ENCODE measurements around the gene TSPO2. TPM values are rescaled to one million over a fixed set of nuclear protein-coding genes. Genes with fewer than 3 reads are reported as not detected.
A peak's percentile ranks its signal among the peaks of the same experiment; 100 is the strongest.

TSPO2 gene
- total and polyA plus RNA-seq, 2 of the 8 experiments (the other 6 are each of a cell fraction or from before 2014, with no cell fraction given) = not detected

GRCh38 chr6:41038205-41038604, 4.1 kb upstream of the TSPO2 start:
- Histone ChIP-seq H3K4me3 (ENCODE audit: extremely low read depth in 1 of 4, insufficient read depth in 2 of 4, low read depth in 3 of 4, low read length in 4 of 4) (no peak overlapping the region), H2AK5ac (ENCODE audit: low read depth, low read length) (no peak overlapping the region), H2BK15ac (ENCODE audit: low read length) (0 out of 2 replicates have a peak overlapping the region, but pooled peaks have one; percentile 9), H3K27ac (ENCODE audit: low read depth, low read length) (no peak overlapping the region), H2BK20ac (ENCODE audit: low read length) (no peak overlapping the region), H3K4me2 (ENCODE audit: insufficient read depth in 1 of 2, low read depth in 2 of 2, low read length in 2 of 2) (no peak overlapping the region), H3K4ac (replicated peaks; ENCODE audit: insufficient read length, low read depth, low read length) (no peak overlapping the region), H4K91ac (replicated peaks; ENCODE audit: insufficient read length, low read length) (no peak overlapping the region), H2BK12ac (ENCODE audit: low read depth, low read length) (no peak overlapping the region), H3K9me3 (ENCODE audit: insufficient read depth in 2 of 2, low read depth in 1 of 2, low read length in 1 of 2) (no peaks in the 10 kb centered on the region), H3K23me2 (ENCODE audit: low read depth, low read length) (no peaks in the 10 kb centered on the region), H2AFZ (ENCODE audit: low read length) (no peak overlapping the region), H2BK5ac (ENCODE audit: low read depth, low read length) (no peak overlapping the region), H3K9ac (replicated peaks in 1 of 4; ENCODE audit: extremely low read depth in 1 of 4, low read depth in 3 of 4, low read length in 3 of 4) (no peak overlapping the region), H3K4me1 (replicated peaks in 1 of 4; ENCODE audit: control insufficient read depth in 3 of 4, insufficient read depth in 4 of 4, low read length in 3 of 4) (peaks cover 0 to 4% (median 3%) of the 10 kb centered on the region in 4 experiments; a peak in 6 of 7 replicates), H3K56ac (replicated peaks; ENCODE audit: insufficient read length, low read depth, low read length) (no peak overlapping the region), H3K14ac (ENCODE audit: insufficient read length) (no peak overlapping the region), H3K36me3 (ENCODE audit: control insufficient read depth in 2 of 4, insufficient read depth in 4 of 4, low read length in 3 of 4) (no peaks in the 10 kb centered on the region), H4K5ac (ENCODE audit: insufficient read length, low read depth, low read length) (no peak overlapping the region), H3K18ac (ENCODE audit: extremely low read depth, low read length) (no peak overlapping the region), H3K79me2 (ENCODE audit: control insufficient read depth in 1 of 2, insufficient read depth in 2 of 2, low read length in 2 of 2) (no peaks in the 10 kb centered on the region), H4K8ac (ENCODE audit: extremely low read depth, insufficient read depth, low read length) (no peak overlapping the region), H3K23ac (ENCODE audit: insufficient read length) (no peak overlapping the region), H3K27me3 (replicated peaks in 1 of 4; ENCODE audit: control insufficient read depth in 3 of 4, extremely low read depth in 1 of 4, insufficient read depth in 3 of 4, low read length in 3 of 4) (no peaks in the 10 kb centered on the region; a peak in 1 of 7 replicates), H4K20me1 (replicated peaks in 1 of 2; ENCODE audit: control insufficient read depth in 1 of 2, insufficient read depth in 2 of 2, low read length in 2 of 2) (no peaks in the 10 kb centered on the region), H2BK120ac (replicated peaks; ENCODE audit: low read depth, low read length) (no peak overlapping the region), H3K79me1 (ENCODE audit: low read depth, low read length) (no peaks in the 10 kb centered on the region)
- TF ChIP-seq GTF2F1 (IDR thresholded peaks at IDR 0.05; ENCODE audit: borderline replicate concordance, low read depth, low read length) = no peak
- no peak for TF ChIP-seq TBP (IDR thresholded peaks at IDR 0.05; ENCODE audit: low read depth, low read length)
- TF ChIP-seq HDAC6 (IDR thresholded peaks at IDR 0.05; ENCODE audit: low read depth, low read length) = no peak
- TF ChIP-seq TEAD4 (IDR thresholded peaks at IDR 0.05; ENCODE audit: low read depth, low read length) = no peak
- TF ChIP-seq RBBP5 (IDR thresholded peaks at IDR 0.05; ENCODE audit: borderline replicate concordance, low read depth, low read length) = no peak
- POLR2A ChIA-PET (ENCODE audit: partially characterized antibody) = interaction anchor here (1.9 kb wide), 1 partner anchor 10 kb away, joined by 9 read pairs; no protein-coding TSS in a partner anchor
- CTCF ChIA-PET (ENCODE audit: partially characterized antibody) = interaction anchor here (0.9 to 6.0 kb wide), 15 partner anchors 8 to 1053 kb away, joined by 3 to 80 read pairs (median 5); partner anchors contain the start of gene APOBEC2
- 91% methylated on average over 3 of the region's 3 CpGs; no CpG with 5 or more reads in 1 of the 2 experiments for WGBS, 2 experiments (ENCODE audit: extremely low coverage in 1 of 2, insufficient coverage in 1 of 2, insufficient read length in 1 of 2, insufficient replicate concordance in 2 of 2, low coverage in 1 of 2, low lambda C conversion rate in 2 of 2, missing lambda C conversion rate in 1 of 2)
- DNase-seq (ENCODE audit: low read depth in 1 of 2, low spot score in 2 of 2) = no peak
- no peak for FAIRE-seq

Data from H1 (cell line).